ENCODE measurements around the gene ZRANB3. TPM values are rescaled to one million over a fixed set of nuclear protein-coding genes. Genes with fewer than 3 reads are reported as not detected.

Gene ZRANB3
- total and polyA plus RNA-seq, 2 experiments from 2014 or later: 5.7 to 6.4 TPM

DNA sequence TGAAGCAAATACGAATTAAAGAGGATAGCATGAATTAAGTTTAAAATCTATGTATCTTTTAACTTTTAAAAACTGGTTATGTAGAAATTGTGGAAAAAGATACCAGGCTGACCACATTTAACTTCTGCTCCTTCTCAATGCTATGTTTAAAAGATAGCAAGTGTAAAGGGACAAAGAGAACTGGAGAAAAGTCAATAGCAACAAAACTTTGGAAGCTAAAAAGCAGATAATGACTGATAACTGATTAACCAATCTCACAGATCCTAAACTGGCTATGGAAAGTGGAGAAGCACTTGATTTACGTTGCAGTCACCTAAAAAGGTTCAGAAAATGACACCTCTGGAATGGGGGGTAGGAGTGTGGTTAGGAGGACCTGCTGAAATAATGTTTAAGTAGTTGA, 254.5 kb downstream of the ZRANB3 start:
- H3K27me3 ChIP-seq (replicated peaks; ENCODE audit: insufficient read depth): no peaks in the 10 kb centered on the region
- H3K27ac ChIP-seq: no peak overlapping the region
- no peak overlapping the region for H3K4me3 ChIP-seq
- H3K36me3 ChIP-seq (ENCODE audit: low read depth): no peaks in the 10 kb centered on the region
- no peak overlapping the region for H3K4me2 ChIP-seq (ENCODE audit: unreplicated experiment)
- no peak overlapping the region for H3K9ac ChIP-seq
- no peaks in the 10 kb centered on the region for H3F3A ChIP-seq (ENCODE audit: insufficient read depth)
- no peaks in the 10 kb centered on the region for H3K79me2 ChIP-seq (ENCODE audit: insufficient read depth)
- no peaks in the 10 kb centered on the region for H4K20me1 ChIP-seq (ENCODE audit: insufficient read depth)
- DNase-seq: no peak
- TF ChIP-seq EZH2phosphoT487 (IDR thresholded peaks at IDR 0.05; ENCODE audit: insufficient read depth, low read depth) (no peak), EZH2 (IDR thresholded peaks at IDR 0.05; ENCODE audit: insufficient read depth, poor library complexity, severe bottlenecking) (no peak)
- no peak overlapping the region for H2AFZ ChIP-seq
- WGBS, 2 experiments (ENCODE audit: low coverage in 1 of 2, low lambda C conversion rate in 2 of 2, missing lambda C conversion rate in 2 of 2): 70 to 77% methylated on average over 2 of the region's 2 CpGs
- no peaks in the 10 kb centered on the region for H3K4me1 ChIP-seq (ENCODE audit: insufficient read depth)
- no peaks in the 10 kb centered on the region for H3K9me2 ChIP-seq (ENCODE audit: insufficient read depth)
- in situ Hi-C loops (cut with MboI): no loop called here
- no peaks in the 10 kb centered on the region for H3K9me3 ChIP-seq (ENCODE audit: low read depth)

DNA sequence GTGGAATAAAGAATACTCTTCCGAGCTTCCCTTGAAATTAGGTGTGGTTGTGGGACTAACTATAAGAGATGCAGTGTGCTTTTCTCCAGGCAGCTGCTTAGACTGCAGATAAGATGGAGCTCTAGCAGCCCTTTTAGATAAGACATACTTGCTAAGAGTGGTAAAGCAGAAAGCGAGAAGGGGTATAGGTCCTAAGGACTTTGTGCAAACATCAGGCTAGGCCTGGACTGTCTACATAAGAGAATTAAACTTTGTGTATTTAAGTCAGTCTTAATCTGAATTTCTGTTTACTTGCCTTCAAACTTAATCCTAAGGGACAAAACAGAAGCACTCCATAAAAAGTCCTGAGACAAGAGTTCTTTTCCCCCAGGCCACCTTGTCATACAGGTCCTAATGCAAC, 260.0 kb downstream of the ZRANB3 start:
- no peaks in the 10 kb centered on the region for H3K4me1 ChIP-seq (ENCODE audit: insufficient read depth)
- no peaks in the 10 kb centered on the region for H3K9me2 ChIP-seq (ENCODE audit: insufficient read depth)
- H3K9ac ChIP-seq: no peak overlapping the region
- no peaks in the 10 kb centered on the region for H3K27me3 ChIP-seq (replicated peaks; ENCODE audit: insufficient read depth)
- no peaks in the 10 kb centered on the region for H3K9me3 ChIP-seq (ENCODE audit: low read depth)
- no peak overlapping the region for H3K4me3 ChIP-seq
- H3K36me3 ChIP-seq (ENCODE audit: low read depth): no peaks in the 10 kb centered on the region
- no peaks in the 10 kb centered on the region for H3F3A ChIP-seq (ENCODE audit: insufficient read depth)
- H4K20me1 ChIP-seq (ENCODE audit: insufficient read depth): no peaks in the 10 kb centered on the region
- WGBS, 2 experiments (ENCODE audit: low coverage in 1 of 2, low lambda C conversion rate in 2 of 2, missing lambda C conversion rate in 2 of 2): 98 to 100% methylated on average over 2 of the region's 2 CpGs
- H2AFZ ChIP-seq: no peak overlapping the region
- DNase-seq: no peak
- in situ Hi-C loops (cut with MboI): no loop called here
- H3K27ac ChIP-seq: no peak overlapping the region
- no peak overlapping the region for H3K4me2 ChIP-seq (ENCODE audit: unreplicated experiment)
- no peaks in the 10 kb centered on the region for H3K79me2 ChIP-seq (ENCODE audit: insufficient read depth)
- TF ChIP-seq EZH2phosphoT487 (IDR thresholded peaks at IDR 0.05; ENCODE audit: insufficient read depth, low read depth): no peak

DNA sequence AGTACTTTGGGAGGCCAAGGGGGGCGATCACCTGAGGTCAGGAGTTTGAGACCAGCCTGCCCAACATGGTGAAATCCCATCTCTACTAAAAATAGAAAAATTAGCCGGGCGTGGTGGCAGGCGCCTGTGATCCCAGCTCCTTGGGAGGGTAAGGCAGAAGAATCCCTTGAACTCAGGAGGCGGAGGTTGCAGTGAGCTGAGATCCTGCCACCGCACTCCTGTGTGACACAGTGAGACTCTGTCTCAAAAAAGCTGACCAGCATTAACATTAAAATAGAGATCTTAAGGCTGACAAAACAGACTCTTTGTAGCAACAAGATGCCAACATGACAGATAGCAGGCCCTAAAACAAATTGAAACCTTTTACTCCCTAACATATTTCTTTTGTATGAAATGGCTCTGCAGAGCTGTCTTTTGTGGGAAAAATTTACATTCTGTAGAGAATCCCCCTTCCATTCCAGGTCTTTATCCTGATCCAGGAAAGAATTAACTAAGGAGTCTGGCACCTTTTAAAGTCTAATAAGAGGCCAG, 265.0 kb downstream of the ZRANB3 start:
- Histone ChIP-seq H3K4me2 (ENCODE audit: unreplicated experiment) (no peak overlapping the region), H2AFZ (no peak overlapping the region), H3K9ac (no peak overlapping the region), H3K36me3 (ENCODE audit: low read depth) (no peaks in the 10 kb centered on the region), H3K4me3 (no peak overlapping the region), H3F3A (ENCODE audit: insufficient read depth) (no peaks in the 10 kb centered on the region), H3K4me1 (ENCODE audit: insufficient read depth) (no peaks in the 10 kb centered on the region), H3K9me2 (ENCODE audit: insufficient read depth) (no peaks in the 10 kb centered on the region), H3K27me3 (replicated peaks; ENCODE audit: insufficient read depth) (no peaks in the 10 kb centered on the region), H3K79me2 (ENCODE audit: insufficient read depth) (no peaks in the 10 kb centered on the region), H4K20me1 (ENCODE audit: insufficient read depth) (no peaks in the 10 kb centered on the region), H3K9me3 (ENCODE audit: low read depth) (no peaks in the 10 kb centered on the region), H3K27ac (no peak overlapping the region)
- DNase-seq: no peak
- no peak for TF ChIP-seq EZH2 (IDR thresholded peaks at IDR 0.05; ENCODE audit: insufficient read depth, poor library complexity, severe bottlenecking)
- TF ChIP-seq EZH2phosphoT487 (IDR thresholded peaks at IDR 0.05; ENCODE audit: insufficient read depth, low read depth): no peak
- in situ Hi-C loops (cut with MboI): no loop called here
- WGBS, 2 experiments (ENCODE audit: low coverage in 1 of 2, low lambda C conversion rate in 2 of 2, missing lambda C conversion rate in 2 of 2): 87 to 92% methylated on average over 6 of the region's 6 CpGs

DNA sequence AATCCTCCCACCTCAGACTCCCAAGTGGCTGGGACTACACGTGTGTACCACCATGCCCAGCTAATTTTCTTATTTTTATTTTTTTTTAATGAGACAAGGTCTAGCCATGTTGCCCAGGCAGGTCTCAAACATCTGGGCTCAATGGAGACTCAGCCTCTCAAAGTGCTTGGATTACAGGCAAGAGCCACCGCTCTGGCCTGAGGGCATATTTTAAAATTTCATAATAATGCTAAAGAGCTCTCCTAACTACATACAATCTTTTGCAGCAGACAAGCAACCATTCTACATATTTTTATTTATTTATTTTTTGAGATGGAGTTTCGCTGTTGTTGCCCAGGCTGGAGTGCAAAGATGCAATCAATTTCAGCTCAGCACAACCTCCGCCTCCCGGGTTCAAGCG, 271.9 kb downstream of the ZRANB3 start:
- H3K27ac ChIP-seq: no peak overlapping the region
- no peaks in the 10 kb centered on the region for H4K20me1 ChIP-seq (ENCODE audit: insufficient read depth)
- no peaks in the 10 kb centered on the region for H3K9me3 ChIP-seq (ENCODE audit: low read depth)
- H3K27me3 ChIP-seq (replicated peaks; ENCODE audit: insufficient read depth): no peaks in the 10 kb centered on the region
- no peak overlapping the region for H3K9ac ChIP-seq
- no peak for DNase-seq
- no peaks in the 10 kb centered on the region for H3K36me3 ChIP-seq (ENCODE audit: low read depth)
- no peak overlapping the region for H2AFZ ChIP-seq
- H3K79me2 ChIP-seq (ENCODE audit: insufficient read depth): no peaks in the 10 kb centered on the region
- in situ Hi-C loops (cut with MboI): no loop called here
- H3K4me1 ChIP-seq (ENCODE audit: insufficient read depth): peaks cover 14% of the 10 kb centered on the region
- H3F3A ChIP-seq (ENCODE audit: insufficient read depth): peaks cover 11% of the 10 kb centered on the region
- no peak overlapping the region for H3K4me3 ChIP-seq
- H3K4me2 ChIP-seq (ENCODE audit: unreplicated experiment): no peak overlapping the region
- TF ChIP-seq EZH2 (IDR thresholded peaks at IDR 0.05; ENCODE audit: insufficient read depth, poor library complexity, severe bottlenecking) (no peak), EZH2phosphoT487 (IDR thresholded peaks at IDR 0.05; ENCODE audit: insufficient read depth, low read depth) (no peak)
- H3K9me2 ChIP-seq (ENCODE audit: insufficient read depth): no peaks in the 10 kb centered on the region
- 95 to 98% methylated on average over 6 of the region's 6 CpGs for WGBS, 2 experiments (ENCODE audit: low coverage in 1 of 2, low lambda C conversion rate in 2 of 2, missing lambda C conversion rate in 2 of 2)

DNA sequence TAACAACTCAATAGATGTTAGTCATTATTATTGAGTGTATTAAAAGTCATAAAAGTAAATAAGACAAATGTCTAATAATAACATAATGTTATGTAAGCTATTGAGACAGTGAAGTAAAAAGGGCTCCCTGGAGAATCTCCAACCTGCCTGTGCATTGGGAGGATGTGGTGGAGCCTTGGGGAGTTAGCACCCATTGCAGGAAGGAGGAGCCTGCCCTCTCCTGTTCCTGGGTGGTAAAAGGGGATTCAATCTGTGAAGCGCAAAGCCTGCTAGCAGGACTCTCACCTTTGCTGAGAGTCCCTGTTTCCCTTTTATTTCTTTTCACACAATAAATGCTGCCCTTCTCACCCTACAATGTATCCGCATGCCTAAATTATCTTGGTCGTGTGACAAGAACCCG, 272.8 kb downstream of the ZRANB3 start:
- no peak overlapping the region for H3K27ac ChIP-seq
- no peak for DNase-seq
- H3K27me3 ChIP-seq (replicated peaks; ENCODE audit: insufficient read depth): no peaks in the 10 kb centered on the region
- peaks cover 11% of the 10 kb centered on the region for H3F3A ChIP-seq (ENCODE audit: insufficient read depth)
- no peak overlapping the region for H2AFZ ChIP-seq
- 99 to 100% methylated on average over 4 of the region's 4 CpGs for WGBS, 2 experiments (ENCODE audit: low coverage in 1 of 2, low lambda C conversion rate in 2 of 2, missing lambda C conversion rate in 2 of 2)
- no peaks in the 10 kb centered on the region for H3K9me2 ChIP-seq (ENCODE audit: insufficient read depth)
- no peak overlapping the region for H3K4me3 ChIP-seq
- no peaks in the 10 kb centered on the region for H3K36me3 ChIP-seq (ENCODE audit: low read depth)
- in situ Hi-C loops (cut with MboI): no loop called here
- no peaks in the 10 kb centered on the region for H3K79me2 ChIP-seq (ENCODE audit: insufficient read depth)
- H3K4me1 ChIP-seq (ENCODE audit: insufficient read depth): peaks cover 14% of the 10 kb centered on the region
- no peaks in the 10 kb centered on the region for H4K20me1 ChIP-seq (ENCODE audit: insufficient read depth)
- H3K9me3 ChIP-seq (ENCODE audit: low read depth): no peaks in the 10 kb centered on the region
- TF ChIP-seq EZH2phosphoT487 (IDR thresholded peaks at IDR 0.05; ENCODE audit: insufficient read depth, low read depth): no peak
- TF ChIP-seq EZH2 (IDR thresholded peaks at IDR 0.05; ENCODE audit: insufficient read depth, poor library complexity, severe bottlenecking): no peak
- no peak overlapping the region for H3K9ac ChIP-seq
- H3K4me2 ChIP-seq (ENCODE audit: unreplicated experiment): no peak overlapping the region

Measured in GM23248 (cell line).